GM18505 (cell line): ENCODE data around the gene FOXO3.

Source experiments
- ATAC-seq: cut with Tn5 transposase; IDR thresholded peaks from one replicate; pipeline ENCODE4 v1.9.1; 2021; ENCODE audit not compliant: unreplicated experiment
- POLR2A ChIP-seq: IDR thresholded peaks from 4 replicates; pipeline ENCODE4 v1.6.1; 2011; ENCODE audit warnings: borderline replicate concordance; ENCODE audit not compliant: insufficient read depth, insufficient read length; ENCODE audit errors: extremely low read depth

FOXO3 gene

GRCh38 chr6:108610270-108610839 is 49.6 kb downstream of the FOXO3 start:
- ATAC-seq: no peak
- TF ChIP-seq POLR2A: no peak

- ATAC-seq: no peak
- TF ChIP-seq POLR2A: no peak
These were observed 50.4 kb downstream of the FOXO3 start for GRCh38 chr6:108610957-108611586.

- no peak for TF ChIP-seq POLR2A
- ATAC-seq: no peak
These were observed 52.1 kb downstream of the FOXO3 start for GRCh38 chr6:108612852-108613251.

GRCh38 chr6:108616544-108616943 is 55.8 kb downstream of the FOXO3 start:
- no peak for ATAC-seq
- TF ChIP-seq POLR2A: no peak

DNA sequence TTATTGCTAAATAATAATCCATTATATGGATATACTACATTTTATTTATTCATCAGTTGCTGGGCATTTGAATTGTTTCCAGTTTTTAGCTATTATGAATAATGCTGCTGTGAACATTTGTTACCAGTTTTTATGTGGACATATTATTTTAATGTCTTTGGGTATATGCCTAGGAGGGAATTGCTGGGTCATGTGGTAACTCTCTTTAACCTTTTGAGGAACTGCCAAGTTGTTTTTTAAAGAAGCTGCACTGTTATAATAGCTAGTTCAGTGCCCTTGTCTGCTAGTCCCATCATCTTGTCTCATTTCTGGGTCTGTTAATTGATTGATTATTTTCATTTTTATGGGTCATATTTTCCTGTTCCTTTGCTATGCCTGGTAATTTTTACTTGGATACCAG is 56.3 kb downstream of the FOXO3 start:
- ATAC-seq: no peak
- no peak for TF ChIP-seq POLR2A

DNA sequence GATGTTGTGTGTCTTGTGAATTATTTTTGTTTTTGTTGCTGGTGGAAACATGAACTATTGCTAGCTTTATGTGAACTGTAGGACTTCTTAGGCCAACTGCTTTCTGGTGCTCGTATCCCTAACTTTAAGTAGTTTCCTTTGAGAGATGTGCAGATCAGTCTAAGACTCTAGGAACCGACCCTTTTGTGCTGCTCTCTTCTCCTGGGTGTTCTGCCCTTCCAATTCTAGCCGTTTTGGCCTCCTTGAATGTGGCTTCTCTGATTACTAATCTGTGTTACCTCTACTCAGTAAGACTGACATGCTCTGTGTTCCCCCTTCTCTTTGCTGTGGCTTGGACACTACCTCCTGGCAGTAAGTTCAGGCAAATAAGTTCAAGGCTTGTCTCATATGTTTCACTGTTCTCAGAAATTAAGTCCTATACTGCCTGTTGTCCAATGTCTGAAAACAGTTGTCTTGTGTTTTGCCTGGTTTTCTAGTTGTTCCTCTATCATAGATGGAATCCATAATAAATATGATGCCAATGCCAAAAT is 58.0 kb downstream of the FOXO3 start:
- no peak for ATAC-seq
- no peak for TF ChIP-seq POLR2A

GRCh38 chr6:108619431-108620197 is 58.9 kb downstream of the FOXO3 start:
- ATAC-seq: no peak
- no peak for TF ChIP-seq POLR2A

DNA sequence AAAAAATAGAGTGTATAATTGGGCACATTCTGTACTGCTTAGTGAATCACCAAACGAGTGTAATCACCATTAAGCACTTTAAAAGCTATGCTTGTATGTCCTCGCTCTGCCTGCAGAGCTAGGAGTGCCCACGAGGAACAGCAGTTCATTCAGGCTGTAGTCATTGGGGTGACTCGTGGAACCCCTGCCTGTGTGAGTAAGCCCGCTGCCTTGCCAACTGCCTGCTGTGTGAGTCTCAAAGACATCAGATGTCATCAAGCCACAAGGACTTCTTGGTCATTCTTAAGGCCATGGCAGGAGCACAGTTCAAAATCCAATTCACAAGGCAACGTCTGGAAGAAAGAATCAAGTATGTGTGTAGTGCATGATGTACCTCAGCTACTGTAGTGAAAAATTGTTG is 60.4 kb downstream of the FOXO3 start:
- no peak for TF ChIP-seq POLR2A
- ATAC-seq: no peak

DNA sequence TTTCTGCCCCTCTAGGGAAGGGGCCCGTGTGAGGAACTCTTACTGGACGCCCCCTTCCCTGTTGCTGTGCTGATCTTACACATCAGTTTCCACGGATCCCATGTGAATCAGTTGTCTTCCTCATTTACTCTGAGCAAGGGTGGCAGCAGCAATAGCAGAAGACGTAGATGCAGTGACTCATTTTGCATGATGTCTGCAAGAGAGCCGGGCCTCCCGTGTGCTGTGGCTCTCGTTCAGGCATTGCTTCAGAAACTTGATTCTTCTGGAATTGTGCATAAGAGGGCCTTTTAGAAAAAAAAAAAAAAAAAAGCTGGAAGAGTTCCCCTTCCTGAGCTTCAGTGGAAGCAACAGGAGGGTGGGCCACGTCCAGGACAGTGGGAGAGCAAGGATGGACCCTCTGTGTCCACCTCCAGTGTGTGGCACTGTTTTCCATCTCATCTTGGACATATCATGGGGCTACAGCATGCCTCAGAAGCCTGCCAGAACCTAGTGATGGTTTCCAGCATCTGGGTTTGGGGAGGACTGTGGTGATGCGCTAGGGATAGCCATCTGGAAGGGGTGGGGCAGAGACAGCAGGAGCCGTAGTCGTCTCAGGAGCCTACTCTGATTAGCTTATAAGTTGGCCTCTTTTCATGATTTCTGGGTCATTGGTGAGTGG is 62.1 kb downstream of the FOXO3 start:
- TF ChIP-seq POLR2A: no peak
- ATAC-seq: no peak

DNA sequence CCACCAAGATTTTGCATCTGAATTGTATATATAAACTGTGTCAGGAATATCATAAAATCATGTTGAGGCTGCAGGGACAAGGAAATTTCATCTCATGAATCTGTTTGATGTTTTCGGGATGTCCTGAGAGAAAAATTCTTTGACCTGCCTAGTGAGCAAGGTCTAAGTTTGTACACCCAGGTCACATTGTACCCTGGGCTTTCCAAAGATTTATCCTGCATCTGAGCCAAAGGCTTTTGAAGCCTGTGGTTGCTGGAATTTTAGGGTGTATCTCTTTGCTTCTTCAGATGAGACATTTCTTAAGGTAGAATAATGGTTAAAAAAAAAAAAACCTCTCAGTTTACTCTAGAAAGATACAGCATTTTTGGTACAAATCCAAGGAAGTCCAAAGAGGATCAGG is 63.3 kb downstream of the FOXO3 start:
- no peak for TF ChIP-seq POLR2A
- ATAC-seq: no peak

- TF ChIP-seq POLR2A: no peak
- no peak for ATAC-seq
These were observed 64.9 kb downstream of the FOXO3 start for GRCh38 chr6:108625581-108625980.

GRCh38 chr6:108626777-108627176 is 66.1 kb downstream of the FOXO3 start:
- no peak for ATAC-seq
- no peak for TF ChIP-seq POLR2A
